CD4-positive, alpha-beta T cell treated with Interleukin-6 for 4 hours (primary cell): ENCODE data around the gene HOXA5.

Experiments
- DNase-seq: peaks from one replicate; pipeline ENCODE4 v3.0.0-alpha.2; 2020; ENCODE audit warnings: mixed read lengths

HOXA5 gene

DNA sequence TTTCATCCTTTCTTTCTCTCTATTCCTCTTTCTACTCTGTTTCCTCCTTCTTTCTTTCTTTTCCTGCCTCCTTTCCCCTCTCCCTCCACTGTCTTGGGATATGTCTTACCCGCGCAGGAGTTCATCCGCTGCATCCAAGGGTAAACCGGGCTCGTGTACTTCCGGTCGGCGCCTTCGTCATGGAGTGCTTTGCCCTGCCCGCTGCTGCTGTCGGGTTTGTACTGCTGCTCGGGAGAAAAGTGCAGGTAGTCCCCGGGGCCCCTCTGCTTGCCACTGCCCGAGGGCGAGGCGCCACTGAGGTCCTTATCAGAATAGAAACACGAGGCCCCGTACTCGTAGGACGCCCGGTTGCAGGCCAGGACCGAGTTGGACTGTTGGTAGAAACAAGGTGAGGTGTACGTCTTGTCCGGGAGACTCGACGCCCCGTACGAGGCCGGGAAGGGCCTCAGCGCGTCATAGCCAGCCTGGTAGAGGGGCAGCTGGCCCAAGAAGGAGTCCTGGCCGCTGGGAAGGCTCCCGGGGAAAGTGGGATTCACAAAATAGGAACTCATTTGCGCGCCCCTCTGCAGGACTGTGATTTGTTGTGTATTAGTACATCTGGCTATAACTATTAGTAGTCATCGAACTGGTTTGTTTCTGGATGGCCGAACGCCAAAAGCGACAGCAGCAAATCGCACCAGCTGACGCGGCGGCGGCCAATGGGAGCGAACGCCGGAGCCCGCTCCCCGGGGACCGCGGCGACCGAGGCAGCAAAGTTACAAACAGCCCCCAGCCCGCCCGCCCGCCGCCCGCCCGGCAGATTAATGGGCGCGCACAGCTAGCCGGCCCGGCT is 3.9 kb upstream of the HOXA5 start, which contains the start of gene HOXA6:
HOXA6 (minus strand) TSS at position 576 of the 832 bp plus-strand sequence; CDS start at position 551, 25 bp downstream.
- DNase-seq: no peak

DNA sequence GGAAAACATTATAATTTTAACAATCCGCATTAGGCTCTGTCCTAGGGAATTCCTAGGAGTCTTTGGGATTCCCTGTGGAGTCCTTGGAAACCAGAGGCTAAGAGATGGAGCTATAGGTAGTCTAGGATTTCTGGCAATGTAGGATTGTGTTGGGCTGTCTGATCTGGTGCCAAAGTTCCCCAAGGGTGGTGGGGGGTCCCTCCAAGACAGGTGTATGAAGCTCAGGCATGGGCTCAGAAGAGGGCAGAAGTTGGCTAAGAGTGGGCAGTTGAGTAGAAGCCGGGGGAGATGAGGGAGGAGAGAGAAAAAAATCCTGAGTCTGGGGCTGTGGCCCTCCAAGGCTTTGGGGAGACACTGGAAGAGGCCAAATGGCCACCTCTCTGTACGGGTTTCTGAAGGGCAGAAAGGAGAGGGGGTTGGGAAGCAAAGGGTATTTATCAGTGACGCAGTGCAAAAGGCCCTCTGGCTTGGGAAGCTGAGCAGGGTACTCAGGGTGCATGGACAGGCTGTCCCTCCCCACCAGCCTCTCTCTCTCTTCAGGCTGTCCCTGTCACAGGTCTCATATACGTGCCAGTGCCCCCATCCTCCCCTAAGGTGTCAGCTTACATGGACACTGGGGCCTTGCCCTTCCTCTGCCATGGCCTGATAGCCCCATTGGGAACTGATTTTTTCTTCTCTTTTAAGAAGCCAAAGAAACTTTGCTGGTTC is 3.2 kb upstream of the HOXA5 start:
- DNase-seq: no peak

DNA sequence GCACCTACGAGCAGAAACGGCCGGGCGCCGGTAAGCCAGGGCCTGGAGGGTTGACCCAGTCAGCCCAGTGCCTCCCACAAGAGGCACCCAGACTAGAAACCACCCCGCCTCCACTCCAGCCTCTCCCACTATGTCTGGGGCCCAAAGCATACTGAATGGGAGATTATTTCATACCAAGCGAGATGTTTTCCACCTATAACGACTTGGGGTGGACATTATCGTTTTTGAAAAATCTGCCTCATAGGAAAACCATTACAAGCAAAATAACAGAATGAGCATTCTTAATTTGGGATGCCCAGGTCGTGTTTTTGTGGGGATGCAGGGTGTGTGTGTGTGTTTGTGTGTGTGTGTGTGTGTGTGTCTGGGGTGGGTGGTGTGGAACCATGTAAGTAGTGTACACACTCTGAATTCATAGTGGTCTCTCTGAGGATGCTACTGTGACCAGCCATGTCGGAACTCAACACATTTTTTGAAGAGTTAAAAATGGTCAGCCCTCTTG is 2.5 kb upstream of the HOXA5 start:
- DNase-seq: no peak

DNA sequence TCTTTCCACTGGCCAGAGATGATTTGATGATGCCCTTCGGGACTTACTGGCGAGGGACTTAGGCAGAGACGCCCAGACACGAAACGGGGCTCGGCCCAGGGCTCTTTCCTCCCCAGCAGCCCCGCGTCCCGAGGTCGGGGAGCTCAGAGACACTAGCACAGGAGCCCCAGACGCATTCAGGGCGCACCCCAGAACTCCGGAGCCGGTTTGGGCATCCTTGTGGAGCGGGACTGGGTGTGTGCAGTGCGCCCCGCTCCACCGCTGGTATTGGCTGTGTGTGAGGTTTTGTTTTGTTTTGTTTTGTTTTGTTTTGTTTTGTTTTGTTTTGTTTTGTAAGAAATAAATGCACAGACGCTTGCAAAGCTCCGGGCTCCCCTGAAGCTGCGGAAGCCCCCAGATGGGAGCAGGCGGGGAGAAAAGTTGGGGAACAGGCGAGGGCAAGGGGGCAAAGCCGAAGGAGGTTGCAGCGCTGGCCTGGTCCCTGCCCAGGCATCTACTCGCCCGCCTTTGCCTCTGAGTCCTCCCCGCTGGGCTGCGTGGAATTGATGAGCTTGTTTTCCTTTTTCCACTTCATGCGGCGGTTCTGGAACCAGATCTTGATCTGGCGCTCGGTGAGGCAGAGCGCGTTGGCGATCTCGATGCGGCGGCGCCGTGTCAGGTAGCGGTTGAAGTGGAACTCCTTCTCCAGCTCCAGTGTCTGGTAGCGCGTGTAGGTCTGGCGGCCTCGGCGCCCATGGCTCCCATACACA is 1.9 kb upstream of the HOXA5 start:
- no peak for DNase-seq

DNA sequence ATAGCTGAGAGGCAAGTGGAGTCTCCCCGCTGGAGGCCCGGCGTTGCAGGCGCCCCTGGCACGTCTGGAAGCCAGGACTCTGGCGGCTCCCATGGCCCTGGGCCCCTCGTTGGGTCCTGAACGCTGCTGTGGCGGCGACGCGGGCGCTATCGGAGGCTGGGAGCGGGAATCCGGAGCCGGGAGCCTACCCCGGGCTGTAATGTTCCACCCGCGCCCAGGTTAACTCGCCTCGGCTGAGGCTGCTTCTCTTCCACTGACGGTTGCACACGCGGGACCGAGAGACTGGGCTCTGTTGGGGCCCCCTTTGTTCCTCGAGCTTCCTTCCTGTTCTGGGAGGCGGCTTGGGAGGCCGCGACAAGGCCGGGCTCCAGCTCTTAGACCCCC is 1.3 kb upstream of the HOXA5 start:
- DNase-seq: no peak

DNA sequence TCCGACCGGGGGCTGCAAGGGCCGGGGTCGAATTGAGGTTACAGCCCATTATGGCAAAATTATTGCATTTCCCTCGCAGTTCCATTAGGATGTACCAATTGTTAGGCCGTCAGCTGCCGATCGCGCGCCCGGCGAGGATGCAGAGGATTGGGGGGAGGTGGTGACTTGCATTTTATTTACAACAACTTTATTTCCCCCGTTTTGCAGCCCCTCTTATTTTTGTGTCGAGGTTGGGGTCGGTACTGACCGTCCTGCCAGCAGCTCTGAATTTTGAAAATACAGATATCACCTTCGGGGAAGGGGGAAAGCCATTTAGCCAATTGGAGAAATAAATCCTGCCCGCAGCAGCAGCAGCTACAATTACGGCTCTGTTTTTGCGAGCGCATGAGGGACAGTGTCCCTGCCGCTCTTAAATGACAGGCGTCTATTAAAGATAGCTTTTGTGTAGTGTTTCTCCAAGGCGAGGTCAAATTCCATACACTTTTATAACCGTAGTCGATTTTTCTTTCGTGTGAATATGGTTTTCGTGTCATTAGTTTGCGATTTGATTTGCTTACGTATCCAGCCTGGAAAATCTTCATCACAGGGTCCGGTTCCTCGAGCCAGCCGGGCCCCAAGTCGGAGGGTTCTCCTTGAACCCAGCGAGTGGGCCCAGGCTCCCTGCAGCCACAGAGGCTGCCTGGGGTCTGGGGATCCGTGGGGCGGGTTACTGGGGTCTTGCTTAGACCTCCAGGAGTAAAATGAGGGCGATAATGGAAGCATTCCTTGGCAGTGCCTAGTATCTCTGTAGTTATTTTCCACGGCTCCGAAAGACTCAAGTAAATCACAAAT is 684 bp upstream of the HOXA5 start:
- no peak for DNase-seq

DNA sequence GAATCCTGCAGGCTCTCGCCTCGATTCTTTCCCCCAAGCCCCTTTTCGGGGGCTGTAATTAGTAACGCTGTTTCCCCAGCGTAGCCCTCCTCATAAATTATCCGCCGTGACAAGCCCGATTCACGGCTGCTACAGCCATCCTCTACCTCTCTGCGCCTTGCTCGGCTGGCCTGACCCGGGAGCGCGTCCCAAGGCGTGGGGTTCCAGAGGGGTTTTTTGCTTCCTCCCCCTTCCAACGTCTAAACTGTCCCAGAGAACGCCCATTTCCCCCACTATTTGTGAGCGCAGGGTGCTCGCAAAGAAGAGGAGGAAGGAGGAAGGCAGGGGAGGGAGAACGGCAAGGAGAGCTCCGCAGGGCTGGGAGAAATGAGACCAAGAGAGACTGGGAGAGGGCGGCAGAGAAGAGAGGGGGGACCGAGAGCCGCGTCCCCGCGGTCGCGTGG is 880 bp downstream of the HOXA5 start:
- no peak for DNase-seq

DNA sequence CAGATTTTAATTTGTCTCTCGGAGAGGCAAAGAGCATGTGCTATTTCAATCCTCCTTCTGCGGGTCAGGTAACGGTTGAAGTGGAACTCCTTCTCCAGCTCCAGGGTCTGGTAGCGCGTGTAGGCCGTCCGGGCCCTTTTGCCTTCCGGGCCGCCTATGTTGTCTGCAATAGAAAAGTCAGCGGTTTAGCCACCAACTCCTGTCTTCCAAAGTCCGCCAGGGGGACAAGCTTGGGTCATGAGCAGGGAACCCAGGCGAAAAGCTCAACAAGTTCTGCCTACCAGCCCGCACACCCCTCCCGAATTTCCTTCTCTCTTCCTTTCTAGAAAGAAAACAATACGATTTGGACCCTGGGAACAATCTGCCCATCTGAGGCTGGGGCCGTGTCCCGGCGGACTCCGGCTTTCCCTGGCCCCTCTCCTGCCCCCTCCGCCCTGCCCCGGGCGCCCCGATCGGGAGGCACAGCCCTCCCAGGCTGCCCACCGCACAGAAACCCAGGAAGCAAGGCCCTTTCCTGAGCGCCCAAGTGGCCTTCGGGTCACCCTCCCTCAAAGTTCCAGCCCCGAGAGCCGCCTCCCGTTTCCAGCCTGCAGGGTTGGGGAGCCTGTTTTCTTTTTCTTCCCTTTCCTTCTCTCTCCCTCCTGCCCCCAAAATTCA is 1.4 kb downstream of the HOXA5 start:
- no peak for DNase-seq

DNA sequence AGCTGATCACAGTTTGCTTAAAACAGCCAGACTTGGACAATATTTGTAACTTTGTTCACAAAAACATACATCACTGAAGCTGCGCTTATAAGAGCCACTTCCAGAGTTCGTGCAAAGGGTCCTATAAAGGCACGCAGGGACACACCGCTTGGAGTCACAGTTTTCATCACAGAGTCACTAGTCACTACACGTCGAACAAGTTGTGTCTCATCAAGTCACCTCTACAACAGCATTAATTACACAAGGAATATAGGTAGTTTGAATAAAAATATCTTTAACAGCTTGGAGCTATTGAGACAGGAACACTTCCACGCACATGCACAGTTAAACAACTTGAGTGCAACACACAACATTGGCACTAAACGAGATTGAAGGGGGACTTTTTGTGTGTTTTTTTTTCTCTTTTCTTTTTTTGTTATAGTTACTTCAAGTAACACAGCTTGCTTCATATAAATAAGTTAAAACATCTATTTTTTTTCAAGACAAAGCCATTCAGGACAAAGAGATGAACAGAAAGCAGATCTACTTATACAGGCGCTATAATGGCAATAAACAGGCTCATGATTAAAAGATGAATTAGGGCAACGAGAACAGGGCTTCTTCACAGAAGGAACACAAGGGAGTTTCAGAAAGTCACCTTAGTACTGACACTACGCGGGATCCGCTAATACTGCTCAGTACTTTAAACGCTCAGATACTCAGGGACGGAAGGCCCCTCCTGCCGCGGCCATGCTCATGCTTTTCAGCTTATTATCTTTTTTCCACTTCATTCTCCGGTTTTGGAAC is 2.2 kb downstream of the HOXA5 start:
- no peak for DNase-seq

DNA sequence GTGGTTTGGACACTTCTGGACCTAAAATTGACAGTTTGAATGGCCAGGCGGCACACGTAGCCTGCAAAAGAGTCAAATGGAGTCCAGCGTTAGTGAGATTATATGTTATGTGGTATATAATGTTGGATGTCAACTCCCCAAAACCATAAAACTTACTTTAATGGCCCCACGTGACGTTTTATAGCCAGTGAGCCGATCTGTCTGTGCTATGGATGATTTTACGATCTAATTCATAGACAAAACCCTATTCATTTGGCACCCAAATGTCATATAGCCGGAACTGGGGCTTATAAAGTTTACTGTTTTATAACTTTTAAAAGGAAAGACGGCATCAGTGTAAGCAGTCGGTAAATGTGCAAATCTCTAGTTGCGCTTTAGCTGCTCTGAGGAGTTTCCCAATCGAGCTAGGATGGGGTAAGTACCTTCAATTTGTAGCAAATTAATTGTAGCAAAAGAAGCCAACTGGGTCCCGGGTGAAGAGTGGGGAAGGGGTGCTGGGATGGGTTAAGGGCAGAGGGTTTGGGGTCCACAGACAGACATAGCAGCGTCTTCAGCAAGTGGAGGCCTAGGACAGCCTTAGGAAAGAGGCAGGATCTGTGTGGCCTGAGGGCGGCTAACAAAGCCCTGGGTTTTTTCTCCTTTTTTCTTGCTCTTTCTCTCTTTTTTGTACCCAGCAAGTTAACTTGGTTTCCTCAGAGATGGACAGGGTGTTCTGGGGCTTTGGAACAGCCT is 3.2 kb downstream of the HOXA5 start:
- DNase-seq: no peak

DNA sequence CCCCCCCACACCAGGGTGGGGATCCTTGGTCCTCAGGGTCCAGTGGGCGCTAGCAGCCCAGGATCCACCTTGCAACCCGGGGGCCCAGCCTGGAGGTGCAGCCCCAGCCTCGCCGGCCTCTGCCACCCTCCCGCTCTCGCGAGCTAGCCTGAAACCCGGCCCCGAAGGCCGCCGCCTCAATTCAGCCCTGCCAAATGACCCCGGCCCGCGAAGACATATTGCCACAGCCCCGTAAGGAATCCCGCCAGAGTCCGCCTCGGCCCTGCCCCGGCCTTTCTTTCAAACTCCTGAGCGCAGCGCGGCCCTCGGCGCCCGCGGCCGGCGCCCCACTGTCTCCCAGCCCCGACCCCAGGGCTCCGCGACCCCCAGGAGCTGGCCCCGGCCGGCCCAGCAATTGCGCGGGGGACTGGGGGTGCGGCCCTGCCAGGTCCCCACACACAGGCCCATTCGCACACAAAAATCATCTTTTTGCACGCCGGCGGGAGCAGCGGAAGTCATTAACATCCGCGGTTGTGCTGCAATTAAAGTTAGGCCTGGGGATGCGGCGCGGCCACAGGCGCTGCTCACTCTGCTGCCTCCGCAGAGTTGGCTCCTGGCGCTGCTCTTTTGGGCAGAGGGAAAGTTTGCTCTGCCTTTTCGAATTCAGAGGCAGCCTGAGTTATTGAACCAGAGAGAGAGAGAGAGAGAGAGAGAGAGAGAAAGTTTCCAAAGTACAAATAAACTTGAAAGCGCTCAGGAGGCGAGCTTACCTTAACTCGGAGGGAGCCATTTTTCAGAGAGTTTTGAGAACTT is 4.0 kb downstream of the HOXA5 start:
- no peak for DNase-seq

DNA sequence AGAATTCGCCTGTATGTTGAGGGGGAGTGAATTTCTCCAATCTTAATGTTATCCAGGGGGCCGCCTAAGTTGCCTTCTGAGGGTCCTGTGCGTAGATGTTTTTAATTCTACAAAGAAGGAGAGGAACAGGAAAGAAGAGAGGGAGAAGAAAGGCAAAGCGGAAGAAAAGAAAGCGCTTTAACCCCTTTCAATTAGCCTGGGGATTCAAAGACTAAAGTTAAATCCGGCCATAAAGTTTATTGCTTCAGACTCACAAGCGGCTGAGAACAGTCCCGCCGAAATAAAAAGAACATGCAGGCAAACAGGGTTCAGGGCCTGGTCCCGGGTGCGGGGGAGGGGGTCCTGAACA is 4.5 kb downstream of the HOXA5 start:
- DNase-seq: no peak

DNA sequence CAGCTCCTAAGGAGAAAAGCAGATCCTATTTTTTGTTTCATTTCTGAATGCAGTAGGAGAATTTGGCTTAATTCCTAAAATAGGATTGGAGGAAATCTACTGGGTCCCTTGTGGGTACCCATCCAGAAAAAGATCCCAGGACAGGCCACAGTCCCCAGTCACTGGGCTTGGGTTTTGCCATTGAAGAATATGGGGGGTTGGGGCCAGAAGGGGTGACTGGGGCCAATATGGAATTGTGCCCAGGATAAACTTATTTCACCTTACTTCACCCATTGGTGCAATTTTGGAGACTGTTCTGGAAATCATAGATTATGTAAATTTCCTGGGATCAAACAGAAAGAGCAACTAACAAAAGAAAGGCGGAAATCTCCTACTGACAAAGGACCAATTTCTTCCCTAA is 5.0 kb downstream of the HOXA5 start:
- DNase-seq: no peak

DNA sequence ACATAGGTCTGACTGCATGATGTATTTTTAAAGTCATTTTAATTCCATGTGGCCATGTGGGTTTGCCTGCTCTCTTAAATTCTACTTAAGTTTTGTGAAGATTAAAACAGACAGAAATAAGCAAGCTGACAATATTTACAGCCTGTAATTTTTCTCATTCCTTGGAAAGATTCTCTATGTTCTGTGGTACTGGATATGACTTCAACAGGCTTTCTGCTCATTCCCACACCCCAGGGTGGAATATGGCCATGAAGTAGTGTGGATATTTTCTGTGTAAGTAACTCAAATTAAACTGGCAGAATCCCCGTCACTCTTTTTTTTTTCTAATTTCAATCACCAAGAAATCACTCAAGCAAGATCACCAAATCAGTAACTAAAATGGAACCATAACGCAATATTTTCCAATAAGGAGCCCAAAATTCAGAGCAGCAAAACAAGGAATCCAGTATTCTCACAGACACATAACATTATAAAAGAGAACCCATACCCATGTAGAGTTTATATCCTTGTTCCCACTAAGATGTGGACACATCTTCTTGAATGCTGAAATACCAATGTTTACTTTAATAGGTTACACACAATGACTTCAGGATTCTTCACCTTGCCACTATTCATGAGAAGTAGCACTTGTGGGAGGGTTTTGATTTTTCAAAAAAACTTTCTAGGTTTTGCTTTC is 5.7 kb downstream of the HOXA5 start:
- no peak for DNase-seq

DNA sequence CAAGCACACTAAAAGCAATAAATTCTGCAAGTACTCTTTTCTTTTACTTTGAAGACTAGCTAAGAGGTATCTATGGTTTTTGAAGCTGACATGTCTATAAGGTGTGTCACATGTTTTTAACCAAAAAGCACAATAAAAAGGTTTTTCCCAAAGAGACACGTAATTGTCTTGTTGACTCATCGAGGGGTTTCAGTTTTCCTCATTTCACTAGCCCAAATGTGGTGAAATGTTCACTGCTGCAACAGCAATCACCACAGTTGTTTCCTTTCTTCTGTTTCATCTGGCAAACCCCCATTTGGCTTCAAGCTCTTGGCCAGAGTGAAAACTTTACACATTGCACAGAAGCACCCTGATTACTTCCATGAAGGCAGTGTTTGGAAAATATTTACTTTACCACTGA is 9.1 kb downstream of the HOXA5 start:
- DNase-seq: no peak

DNA sequence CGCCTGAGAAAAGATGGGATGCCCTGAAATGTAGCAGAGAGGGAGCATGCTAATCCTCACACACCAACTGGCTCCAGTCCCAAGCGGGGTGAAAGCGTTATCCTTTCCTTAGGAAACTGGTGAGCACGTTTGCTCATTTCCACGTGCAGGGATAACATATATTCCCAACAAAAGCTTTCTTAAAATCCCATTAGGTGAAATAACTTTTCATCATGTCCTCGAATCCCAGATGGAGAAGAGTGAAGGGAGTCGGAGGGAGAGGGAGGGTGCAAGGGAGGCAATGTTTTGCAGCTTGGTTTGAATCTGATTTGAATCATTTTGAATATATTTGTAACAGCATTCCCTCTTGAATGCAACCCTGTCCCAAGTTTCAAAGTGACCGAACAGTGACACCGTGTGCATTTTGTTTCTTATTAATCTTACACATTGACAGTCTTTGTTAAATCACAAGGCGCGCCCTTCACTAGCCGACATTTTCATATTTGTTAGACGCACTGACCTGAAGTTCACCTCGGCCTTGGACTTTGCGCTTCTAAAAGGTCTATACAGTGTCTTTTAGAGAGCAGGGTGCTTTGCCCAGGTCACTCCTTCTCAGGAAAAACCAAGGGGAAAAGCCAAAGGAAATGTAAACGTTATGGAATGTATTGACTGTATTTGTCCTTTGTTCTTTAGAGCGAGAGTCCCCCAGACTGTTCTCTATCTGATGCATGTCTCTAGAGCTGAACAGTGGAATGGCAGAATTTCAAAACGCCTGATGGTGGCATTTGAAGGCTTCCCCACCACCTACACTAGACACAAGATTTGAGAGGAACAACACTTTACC is 9.9 kb downstream of the HOXA5 start:
- no peak for DNase-seq

DNA sequence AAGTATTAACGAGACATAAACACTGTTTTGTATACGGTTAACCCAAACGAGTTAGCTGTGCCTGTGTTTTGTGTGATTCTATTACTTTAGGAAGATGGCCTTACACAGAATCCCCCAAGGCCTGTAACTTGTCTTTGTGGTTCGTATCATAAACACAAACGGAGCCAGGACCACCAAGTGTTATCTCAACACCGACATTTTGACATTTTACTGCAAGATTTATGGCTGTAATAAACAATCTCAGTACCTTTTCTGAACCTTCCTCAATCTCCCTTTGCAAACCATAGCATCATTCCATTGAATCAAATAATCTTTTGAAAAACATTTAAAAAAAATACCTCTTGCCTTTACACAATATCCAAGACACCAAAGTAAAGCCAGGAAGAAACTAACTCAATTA is 10.5 kb downstream of the HOXA5 start:
- no peak for DNase-seq

DNA sequence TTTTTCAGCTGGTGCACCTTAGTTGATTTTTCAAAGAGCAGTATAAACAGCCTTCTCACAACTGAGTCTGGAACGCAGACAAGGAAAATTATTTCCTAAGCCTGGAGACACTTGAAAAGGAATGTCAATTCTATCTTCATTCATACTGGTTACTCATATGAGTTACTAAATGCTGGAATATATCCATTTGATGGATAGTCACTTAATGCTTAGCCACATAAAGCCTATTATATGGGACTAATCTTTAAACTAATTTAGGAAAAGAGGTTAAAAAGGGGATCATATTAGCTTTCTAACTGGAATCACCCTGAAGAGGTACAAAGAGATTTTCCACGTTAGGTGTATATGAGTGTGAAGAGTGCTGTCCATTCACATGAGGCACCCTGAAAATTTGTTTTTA is 11.3 kb downstream of the HOXA5 start:
- no peak for DNase-seq
